ENCODE data around the gene SMCO4.

Gene SMCO4

DNA sequence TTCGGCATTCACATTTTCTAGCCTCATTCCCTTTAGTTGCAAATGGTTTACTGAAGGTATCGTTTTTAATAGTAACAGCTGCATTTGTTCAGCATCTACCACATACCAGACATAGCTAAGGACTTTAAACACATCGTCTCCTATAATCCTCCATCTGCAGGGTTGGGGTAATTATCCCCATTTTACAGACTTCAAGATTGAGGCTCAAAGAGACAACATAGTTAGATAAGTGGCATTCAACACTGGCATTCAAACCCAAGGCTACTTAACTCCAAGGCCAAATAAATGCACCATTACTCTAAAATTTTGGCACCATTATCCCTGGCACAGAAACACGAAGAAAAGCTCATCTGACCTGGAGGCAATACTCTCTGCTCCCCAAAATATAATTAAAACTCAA is 28.5 kb downstream of the SMCO4 start:
- TF ChIP-seq, protein P1, sequence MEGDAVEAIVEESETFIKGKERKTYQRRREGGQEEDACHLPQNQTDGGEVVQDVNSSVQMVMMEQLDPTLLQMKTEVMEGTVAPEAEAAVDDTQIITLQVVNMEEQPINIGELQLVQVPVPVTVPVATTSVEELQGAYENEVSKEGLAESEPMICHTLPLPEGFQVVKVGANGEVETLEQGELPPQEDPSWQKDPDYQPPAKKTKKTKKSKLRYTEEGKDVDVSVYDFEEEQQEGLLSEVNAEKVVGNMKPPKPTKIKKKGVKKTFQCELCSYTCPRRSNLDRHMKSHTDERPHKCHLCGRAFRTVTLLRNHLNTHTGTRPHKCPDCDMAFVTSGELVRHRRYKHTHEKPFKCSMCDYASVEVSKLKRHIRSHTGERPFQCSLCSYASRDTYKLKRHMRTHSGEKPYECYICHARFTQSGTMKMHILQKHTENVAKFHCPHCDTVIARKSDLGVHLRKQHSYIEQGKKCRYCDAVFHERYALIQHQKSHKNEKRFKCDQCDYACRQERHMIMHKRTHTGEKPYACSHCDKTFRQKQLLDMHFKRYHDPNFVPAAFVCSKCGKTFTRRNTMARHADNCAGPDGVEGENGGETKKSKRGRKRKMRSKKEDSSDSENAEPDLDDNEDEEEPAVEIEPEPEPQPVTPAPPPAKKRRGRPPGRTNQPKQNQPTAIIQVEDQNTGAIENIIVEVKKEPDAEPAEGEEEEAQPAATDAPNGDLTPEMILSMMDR (IDR thresholded peaks at IDR 0.05; ENCODE audit: insufficient read depth, low read length, missing control alignments), result no peak
- CTCF ChIA-PET, result interaction anchor here (0.7 to 0.9 kb wide), 2 partner anchors 10 to 28 kb away, joined by 3 to 5 read pairs; no protein-coding TSS in a partner anchor
- H3K4me3 ChIP-seq (ENCODE audit: low read depth, low read length), result no peak overlapping the region
- DNase-seq (ENCODE audit: low read depth, low spot score), result no peak
- POLR2A ChIA-PET, result no interaction called here

DNA sequence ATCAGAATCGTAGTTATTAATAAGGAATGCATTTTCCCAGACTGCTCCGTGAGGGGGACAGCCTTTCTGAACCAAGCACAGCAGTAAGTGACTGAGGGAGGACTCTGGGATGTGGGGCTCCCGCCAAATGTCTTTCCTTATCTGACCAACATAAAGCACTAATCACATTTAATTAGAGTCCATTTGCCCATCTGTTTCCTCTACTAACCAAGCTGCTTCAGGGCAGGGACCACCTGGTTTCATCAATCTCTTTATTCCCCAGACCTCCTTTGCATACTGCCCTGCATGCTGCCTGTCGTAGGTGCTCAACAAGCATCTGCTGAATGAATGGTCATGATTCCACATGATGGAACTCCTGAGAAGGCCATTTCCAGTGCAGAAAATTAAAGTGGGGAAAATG is 29.4 kb downstream of the SMCO4 start:
- ChIA-PET CTCF (no interaction called here), POLR2A (no interaction called here)
- no peak for DNase-seq (ENCODE audit: low read depth, low spot score)
- no peak overlapping the region for H3K4me3 ChIP-seq (ENCODE audit: low read depth, low read length)
- TF ChIP-seq, protein P1 (IDR thresholded peaks at IDR 0.05; ENCODE audit: insufficient read depth, low read length, missing control alignments), result no peak

DNA sequence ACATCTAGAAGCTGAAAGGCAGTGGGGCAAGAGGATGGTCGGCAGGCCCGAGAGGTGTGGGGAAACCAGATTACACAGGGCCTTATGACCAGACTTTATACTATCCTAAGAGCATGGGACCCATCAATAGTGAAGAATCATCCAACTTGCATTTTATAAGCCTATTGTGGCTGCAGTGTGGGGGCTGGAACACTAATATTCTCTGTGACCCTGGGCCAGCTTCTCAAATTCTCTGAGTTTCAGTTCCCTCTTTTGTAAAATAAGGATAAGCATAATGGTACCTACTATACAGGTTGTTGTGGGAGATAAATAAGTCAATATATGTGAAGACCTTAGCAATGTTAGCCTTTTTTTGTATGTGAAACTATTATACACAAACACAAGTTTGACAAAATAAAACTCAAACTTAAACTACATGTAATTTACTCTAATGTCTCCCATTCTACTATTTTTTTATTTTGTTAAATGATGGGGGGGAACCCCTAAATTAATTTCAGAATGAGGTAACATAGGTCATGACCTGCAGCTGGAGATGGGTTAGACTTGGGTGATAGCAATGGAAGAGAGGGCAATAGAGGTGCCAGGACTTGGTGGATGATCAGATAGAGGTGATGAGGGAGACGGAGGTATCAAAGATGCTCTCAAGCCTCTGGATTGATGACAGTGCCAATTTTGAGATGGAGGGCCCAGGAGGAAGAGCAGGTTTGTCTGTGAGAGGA is 30.1 kb downstream of the SMCO4 start:
- ChIA-PET CTCF (interaction anchor here (1.3 kb wide), 1 partner anchor 16 kb away, joined by 3 read pairs; no protein-coding TSS in a partner anchor), POLR2A (no interaction called here)
- no peak overlapping the region for H3K4me3 ChIP-seq (ENCODE audit: low read depth, low read length)
- TF ChIP-seq, protein P1 (IDR thresholded peaks at IDR 0.05; ENCODE audit: insufficient read depth, low read length, missing control alignments), result no peak
- DNase-seq (ENCODE audit: low read depth, low spot score), result no peak

DNA sequence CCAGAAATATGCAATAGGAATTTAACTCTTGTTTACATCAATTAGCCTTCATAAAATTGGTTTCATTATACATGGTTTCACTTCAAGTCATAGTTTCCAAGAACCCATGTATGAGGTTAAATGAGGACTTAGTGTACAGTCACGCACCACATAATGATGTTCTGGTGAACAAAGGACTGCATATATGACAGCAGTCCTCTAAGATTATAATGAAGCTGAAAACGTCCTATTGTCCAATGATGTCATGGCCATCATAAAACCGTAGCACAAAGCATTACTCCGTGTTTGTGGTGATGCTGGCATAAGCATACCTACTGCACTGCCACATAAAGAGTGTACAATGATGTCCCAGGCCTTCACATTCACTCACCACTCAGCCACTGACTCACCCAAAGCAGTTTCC is 31.1 kb downstream of the SMCO4 start:
- DNase-seq (ENCODE audit: low read depth, low spot score), result no peak
- no peak overlapping the region for H3K4me3 ChIP-seq (ENCODE audit: low read depth, low read length)
- ChIA-PET POLR2A (no interaction called here), CTCF (interaction anchor here (0.7 to 1.3 kb wide), 3 partner anchors 17 to 141 kb away, joined by 3 read pairs; no protein-coding TSS in a partner anchor)
- TF ChIP-seq, protein P1 (IDR thresholded peaks at IDR 0.05; ENCODE audit: insufficient read depth, low read length, missing control alignments), result no peak

DNA sequence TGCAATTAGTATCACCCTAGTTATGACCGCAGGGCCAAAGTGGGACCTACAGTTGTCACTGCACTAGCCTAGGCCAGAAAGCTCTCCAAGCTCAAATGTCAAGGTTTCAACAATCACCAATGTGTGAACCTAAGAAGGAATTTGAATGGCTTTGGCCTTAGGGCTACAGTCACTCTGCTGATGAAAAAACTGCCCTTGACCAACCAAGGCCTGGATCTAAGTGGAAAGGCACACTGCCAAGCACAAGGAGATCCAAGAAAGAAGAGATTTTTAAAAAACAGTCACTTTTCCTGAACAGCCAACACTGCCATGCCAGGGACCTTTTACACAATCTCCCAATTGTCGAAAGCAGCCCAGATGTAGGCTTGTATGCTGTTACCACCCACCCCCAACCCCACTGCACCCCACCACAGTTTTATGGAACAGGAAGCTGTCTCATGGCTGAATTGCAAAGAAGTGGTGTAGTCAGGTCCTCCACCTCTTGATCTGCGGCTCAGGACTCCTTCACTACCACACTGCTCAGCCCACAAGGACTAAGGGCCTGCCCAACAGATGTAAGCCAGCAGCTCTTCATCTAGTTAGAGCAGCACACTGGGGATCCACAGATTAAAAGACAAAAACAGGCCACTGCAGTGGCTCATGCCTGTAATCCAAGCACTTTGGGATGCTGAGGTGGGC is 32.9 kb downstream of the SMCO4 start:
- no peak for DNase-seq (ENCODE audit: low read depth, low spot score)
- ChIA-PET POLR2A (no interaction called here), CTCF (no interaction called here)
- no peak overlapping the region for H3K4me3 ChIP-seq (ENCODE audit: low read depth, low read length)
- TF ChIP-seq, protein P1 (IDR thresholded peaks at IDR 0.05; ENCODE audit: insufficient read depth, low read length, missing control alignments), result no peak

DNA sequence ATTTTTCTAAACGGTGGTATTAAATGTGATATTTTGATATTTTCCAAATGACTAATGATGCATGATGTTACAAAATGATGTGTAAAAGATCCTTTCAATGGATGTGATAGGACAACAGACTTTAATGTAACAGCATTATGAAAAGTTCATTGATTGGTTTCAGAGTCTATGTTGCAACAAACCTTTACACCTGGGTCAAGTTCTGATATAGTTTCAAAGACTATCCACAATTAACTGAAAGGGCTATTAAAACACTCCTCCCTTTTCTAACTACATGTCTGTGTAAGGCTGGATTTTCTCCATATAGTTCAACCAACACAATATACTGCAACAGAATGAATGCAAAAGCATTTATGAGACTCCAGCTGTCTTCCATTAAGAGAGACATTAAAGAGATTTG is 35.7 kb downstream of the SMCO4 start:
- CTCF ChIA-PET, result no interaction called here
- DNase-seq (ENCODE audit: low read depth, low spot score), result no peak
- TF ChIP-seq, protein P1 (IDR thresholded peaks at IDR 0.05; ENCODE audit: insufficient read depth, low read length, missing control alignments), result no peak
- POLR2A ChIA-PET, result no interaction called here
- no peak overlapping the region for H3K4me3 ChIP-seq (ENCODE audit: low read depth, low read length)

Data from AG04449 (cell line).